Uterus (tissue), 2 donors: ENCODE data around the gene GOLGA3.

Experiments used
- CTCF ChIP-seq, 4 experiments: fragments of 200-600 bp in 2 of 4; fragments of 450-650 bp in 2 of 4; sonication (generic) in 2 of 4; IDR thresholded peaks; one replicate each; pipeline ENCODE4 v1.5.1; 2016 to 2019; ENCODE audit warnings: antibody characterized with exemption in 4 of 4, mild to moderate bottlenecking in 2 of 4, moderate library complexity in 1 of 4
- POLR2A ChIP-seq, 2 donors: fragments of 450-650 bp; IDR thresholded peaks; one replicate each; pipeline ENCODE4 v1.6.1; 2016; ENCODE audit warnings: antibody characterized with exemption in 2 of 2, mild to moderate bottlenecking in 1 of 2, moderate library complexity in 1 of 2

GRCh38 chr12:132853285-132854092, 24.8 kb upstream of the GOLGA3 start:
- TF ChIP-seq CTCF (IDR thresholded peaks at IDR 0.05) = no peak
- no peak for TF ChIP-seq POLR2A (IDR thresholded peaks at IDR 0.05)
